Stimulated activated CD8-positive, alpha-beta memory T cell treated with anti-CD3 and anti-CD28 coated beads, Interleukin-7, amount 100 ng/mL, for 4 hours (primary cell): ENCODE measurements around the gene OR2T29.
"Not testable (repeated sequence)": the region's sequence is repeated elsewhere in the genome, so short reads cannot be mapped to it uniquely, and the experiment has no call there.

ENCODE experiments used
- DNase-seq, 2 donors: peaks; one replicate each; pipeline ENCODE4 v3.0.0-alpha.2; 2020; ENCODE audit warnings: low read depth in 2 of 2

OR2T29 gene

DNA sequence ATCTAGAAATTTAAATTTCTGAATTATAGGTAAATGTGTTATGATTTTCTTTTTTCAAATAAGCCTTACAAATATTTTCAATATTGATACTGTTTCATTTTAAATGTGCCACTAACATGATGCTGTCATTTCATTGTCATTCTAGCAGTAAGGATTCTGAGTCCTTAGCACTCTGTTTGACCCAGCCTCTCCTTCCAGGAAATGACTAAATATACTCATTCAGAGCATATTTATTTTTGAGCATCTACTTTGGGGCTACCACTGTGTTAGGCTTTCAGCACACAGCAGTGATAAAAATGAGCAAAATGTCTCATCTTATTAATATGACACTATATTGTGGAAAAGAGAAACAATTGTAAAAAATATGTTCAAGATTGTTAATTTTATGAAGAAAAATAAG lies 52.4 kb downstream of the OR2T29 start:
- DNase-seq = not testable (repeated sequence)

DNA sequence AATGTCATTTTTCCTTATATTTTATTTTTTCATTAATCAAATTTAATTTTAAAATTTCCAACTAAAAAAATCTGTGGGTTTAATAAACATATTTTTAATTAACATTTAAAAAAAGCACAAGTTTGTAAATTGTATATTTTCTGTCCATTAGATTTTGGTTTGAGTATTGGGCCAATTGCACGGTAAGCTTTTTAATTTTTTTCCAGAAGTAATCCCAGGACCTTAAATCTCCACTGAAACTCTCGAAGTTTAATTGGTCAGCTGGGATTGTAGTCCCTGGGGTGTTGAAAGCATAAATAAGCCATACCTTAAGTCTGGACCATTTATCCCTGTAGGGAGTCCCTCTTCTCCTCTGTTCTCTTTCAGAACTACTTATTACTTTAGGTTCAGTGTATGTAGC lies 54.8 kb downstream of the OR2T29 start, which contains the start of gene OR2G6:
Gene OR2G6, plus strand, starts transcription at position 301 of the 400 bp plus-strand sequence. CDS start 13,574 bp downstream, outside the sequence.
- not testable (repeated sequence) for DNase-seq
